GM20000 (cell line): ENCODE results near the gene CHN2.
A peak's percentile ranks its signal among the peaks of the same experiment; 100 is the strongest.

Experiments
- DNase-seq: peaks from one replicate; pipeline ENCODE4 v3.0.0; 2012; ENCODE audit warnings: low spot score
- TF ChIP-seq, protein P1 (sequence below): IDR thresholded peaks from 2 replicates; pipeline ENCODE4 v1.5.1; 2012; ENCODE audit warnings: mild to moderate bottlenecking, control low read depth; ENCODE audit errors: extremely low read depth, missing control alignments

Gene CHN2

DNA sequence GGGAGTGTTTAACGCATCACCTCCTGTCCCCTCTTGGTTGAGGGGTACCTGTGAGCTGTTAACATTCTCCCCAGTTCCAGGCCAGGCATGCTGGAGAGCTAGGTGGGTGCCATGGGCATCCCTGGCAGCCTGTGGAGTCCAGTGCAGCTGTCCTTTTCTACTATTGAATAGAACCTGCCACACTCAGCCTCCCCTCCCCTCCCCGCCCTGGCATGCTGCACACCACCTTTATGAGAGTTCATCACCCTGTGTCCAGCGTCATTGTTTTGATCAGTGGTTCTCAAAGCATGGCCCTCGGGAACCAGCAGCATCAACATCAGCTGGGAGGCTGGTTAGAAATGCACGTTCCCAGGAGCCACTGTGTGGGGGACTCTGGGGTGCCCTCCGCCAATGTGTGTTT, 211.8 kb downstream of the CHN2 start:
- TF ChIP-seq, protein P1, sequence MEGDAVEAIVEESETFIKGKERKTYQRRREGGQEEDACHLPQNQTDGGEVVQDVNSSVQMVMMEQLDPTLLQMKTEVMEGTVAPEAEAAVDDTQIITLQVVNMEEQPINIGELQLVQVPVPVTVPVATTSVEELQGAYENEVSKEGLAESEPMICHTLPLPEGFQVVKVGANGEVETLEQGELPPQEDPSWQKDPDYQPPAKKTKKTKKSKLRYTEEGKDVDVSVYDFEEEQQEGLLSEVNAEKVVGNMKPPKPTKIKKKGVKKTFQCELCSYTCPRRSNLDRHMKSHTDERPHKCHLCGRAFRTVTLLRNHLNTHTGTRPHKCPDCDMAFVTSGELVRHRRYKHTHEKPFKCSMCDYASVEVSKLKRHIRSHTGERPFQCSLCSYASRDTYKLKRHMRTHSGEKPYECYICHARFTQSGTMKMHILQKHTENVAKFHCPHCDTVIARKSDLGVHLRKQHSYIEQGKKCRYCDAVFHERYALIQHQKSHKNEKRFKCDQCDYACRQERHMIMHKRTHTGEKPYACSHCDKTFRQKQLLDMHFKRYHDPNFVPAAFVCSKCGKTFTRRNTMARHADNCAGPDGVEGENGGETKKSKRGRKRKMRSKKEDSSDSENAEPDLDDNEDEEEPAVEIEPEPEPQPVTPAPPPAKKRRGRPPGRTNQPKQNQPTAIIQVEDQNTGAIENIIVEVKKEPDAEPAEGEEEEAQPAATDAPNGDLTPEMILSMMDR: no peak
- DNase-seq: no peak

DNA sequence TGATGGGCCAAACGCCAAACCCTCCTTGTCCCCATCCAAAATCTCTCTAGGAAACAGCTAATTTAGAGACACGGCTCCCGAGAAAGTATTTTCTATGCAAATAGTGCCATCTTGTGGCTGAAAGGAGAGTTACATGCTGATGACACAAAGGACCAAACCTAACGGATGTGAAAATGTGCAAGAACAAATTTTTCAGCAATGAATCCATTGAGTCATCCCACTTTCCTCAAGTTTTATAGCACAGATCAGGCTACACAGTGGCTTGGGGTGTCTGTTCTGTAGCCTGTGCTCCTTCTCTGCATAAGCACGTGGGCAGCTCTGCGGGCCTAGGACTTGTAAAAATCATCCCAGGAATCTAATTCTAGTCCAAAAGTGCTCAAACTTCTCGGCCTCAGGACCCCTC, 214.3 kb downstream of the CHN2 start:
- peak; percentile 73 for DNase-seq
- TF ChIP-seq, protein P1: peak; percentile 55

DNA sequence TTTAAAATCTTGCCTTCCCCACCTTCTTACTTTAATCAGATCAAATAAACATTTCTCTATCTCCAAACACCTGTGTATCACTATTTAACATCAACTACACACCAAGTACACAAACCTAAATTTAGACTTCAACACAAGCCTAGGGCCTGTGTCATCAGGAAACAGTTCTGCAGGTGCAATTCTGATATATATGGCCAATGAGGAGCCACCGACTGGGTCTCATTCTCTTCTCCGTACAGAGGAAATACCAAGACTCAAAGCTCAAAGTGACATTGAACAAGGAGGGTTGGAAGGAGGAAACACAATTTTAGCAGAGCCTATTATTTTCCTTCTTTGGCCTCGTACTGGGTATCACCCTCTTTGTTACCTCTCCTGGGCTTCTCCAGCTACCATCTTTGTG, 216.4 kb downstream of the CHN2 start:
- TF ChIP-seq, protein P1: no peak

DNA sequence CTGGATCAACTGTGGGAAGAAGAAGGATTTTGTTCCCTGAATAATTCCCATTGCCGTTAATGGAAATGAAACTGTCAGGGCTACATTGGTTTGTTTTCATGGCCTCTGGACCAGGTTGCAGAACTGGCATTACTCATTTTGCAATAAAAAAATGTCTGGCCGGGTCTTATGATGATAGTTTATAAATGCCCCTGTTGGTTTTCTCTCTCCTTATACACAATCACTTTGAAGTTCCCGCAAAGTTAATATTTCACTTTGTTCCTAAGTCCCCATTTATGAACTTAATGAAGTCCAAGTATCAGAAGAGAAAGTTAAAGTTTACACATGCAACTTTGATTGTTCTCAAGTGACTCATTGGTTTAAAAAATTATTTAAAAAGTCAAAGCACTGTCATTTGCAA, 218.3 kb downstream of the CHN2 start:
- no peak for DNase-seq
- TF ChIP-seq, protein P1: no peak

More for the DNA sequence above, 216.4 kb downstream of the CHN2 start:
- no peak for DNase-seq

DNA sequence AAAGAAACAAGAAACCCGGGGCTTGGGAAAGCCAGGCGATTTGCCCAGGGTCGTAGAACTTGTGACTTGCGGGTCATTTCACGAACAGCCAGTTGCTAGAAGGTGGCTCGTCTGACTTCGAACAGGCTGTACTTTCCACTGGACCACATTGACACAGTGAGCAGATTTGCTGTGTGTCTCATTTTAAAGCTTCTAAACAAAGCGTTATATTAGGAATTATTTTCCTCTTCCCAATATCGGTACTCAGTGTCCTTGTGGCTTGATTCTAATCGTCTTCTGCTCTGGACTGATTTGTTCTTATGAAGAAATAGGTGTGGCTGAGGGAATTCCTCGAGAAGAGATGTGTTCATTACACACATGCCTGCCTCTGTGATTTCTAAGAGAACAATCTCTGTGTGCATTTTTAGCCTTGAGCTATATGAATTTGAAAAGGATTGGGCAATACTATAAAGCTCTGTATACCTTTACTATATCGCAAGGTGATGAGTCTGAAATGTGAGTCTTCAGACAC, 219.1 kb downstream of the CHN2 start:
- TF ChIP-seq, protein P1: no peak
- no peak for DNase-seq

DNA sequence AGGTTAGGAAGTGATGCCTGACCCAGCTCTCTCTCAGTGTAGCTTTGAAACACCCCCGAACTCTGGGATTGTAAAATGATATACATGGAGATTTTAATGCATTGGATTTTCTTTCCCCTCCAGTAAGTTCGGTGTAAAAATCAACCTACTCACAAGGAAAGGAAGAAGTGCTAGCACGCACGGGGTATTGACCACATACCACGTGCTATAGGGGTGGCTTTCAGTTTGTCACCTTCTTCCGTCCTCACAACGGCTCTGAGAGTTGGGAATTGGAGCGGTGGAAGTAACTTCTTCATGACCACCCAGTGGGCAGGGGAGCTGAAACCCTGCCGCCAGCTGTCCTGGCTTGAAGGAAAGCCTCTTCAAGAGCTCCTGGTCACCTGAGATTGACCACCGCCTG, 219.6 kb downstream of the CHN2 start:
- no peak for DNase-seq
- TF ChIP-seq, protein P1: no peak

DNA sequence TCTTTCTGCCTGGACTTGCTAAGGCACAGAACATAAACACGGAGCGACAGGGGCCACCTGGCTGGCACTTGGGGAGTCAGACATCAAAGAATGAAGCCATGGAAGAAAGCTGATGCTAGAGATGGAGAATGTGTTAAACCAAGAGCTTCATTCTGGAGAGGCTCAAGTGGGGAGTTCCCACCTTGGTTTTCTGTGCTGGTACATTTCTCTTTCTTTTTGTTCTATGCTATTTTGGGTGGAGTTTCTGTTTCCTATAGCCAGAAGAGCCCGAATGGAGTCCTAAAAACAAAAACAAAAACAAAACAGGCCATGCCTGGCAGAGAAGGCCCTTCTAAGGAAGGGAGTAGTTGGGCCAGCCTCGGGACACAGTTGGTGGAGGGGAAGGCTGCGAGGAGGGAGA, 220.6 kb downstream of the CHN2 start:
- TF ChIP-seq, protein P1: no peak
- DNase-seq: no peak
